GM23248 (cell line): ENCODE results near the gene RORB.

Experiments
- EZH2 ChIP-seq: fragments of 200-600 bp; sonication (generic); IDR thresholded peaks from 2 replicates; pipeline ENCODE4 v1.6.1; 2018; ENCODE audit warnings: antibody characterized with exemption, mild to moderate bottlenecking; ENCODE audit not compliant: insufficient read depth, poor library complexity, severe bottlenecking
- EZH2phosphoT487 ChIP-seq: fragments of 200-600 bp; sonication (generic); IDR thresholded peaks from 2 replicates; pipeline ENCODE4 v1.6.1; 2018; ENCODE audit warnings: antibody characterized with exemption, moderate library complexity, mild to moderate bottlenecking, low read depth; ENCODE audit not compliant: insufficient read depth

GRCh38 chr9:74528207-74528606 is 31.1 kb downstream of the RORB start:
- TF ChIP-seq EZH2 (no peak), EZH2phosphoT487 (no peak)
